Hepatocyte (in vitro differentiated cells): Measurements from ENCODE around the gene QTRT2.

Experiments used
- CTCF ChIP-seq: fragments of 200-600 bp; sonication (generic); IDR thresholded peaks from 2 replicates; pipeline ENCODE4 v1.5.1; 2016; ENCODE audit warnings: antibody characterized with exemption, mild to moderate bottlenecking; ENCODE audit not compliant: poor library complexity
- EZH2 ChIP-seq: fragments of 200-600 bp; sonication (generic); IDR thresholded peaks from 2 replicates; pipeline ENCODE4 v1.6.1; 2016; ENCODE audit warnings: antibody characterized with exemption, mild to moderate bottlenecking, borderline replicate concordance
- EZH2phosphoT487 ChIP-seq: fragments of 200-600 bp; sonication (generic); IDR thresholded peaks from one replicate; pipeline ENCODE4 v1.6.1; 2018; ENCODE audit warnings: antibody characterized with exemption, mild to moderate bottlenecking, low read depth, moderate library complexity; ENCODE audit not compliant: unreplicated experiment, severe bottlenecking

- TF ChIP-seq CTCF, result no peak
- TF ChIP-seq EZH2phosphoT487, result no peak
- no peak for TF ChIP-seq EZH2
Observed at GRCh38 chr3:114089675-114090074, 33.1 kb downstream of the QTRT2 start.
